HUES48 (cell line): Measurements from ENCODE around the gene ADSS1.
"Not testable (repeated sequence)": the region's sequence is repeated elsewhere in the genome, so short reads cannot be mapped to it uniquely, and the experiment has no call there.

Experiments
- H3K27ac ChIP-seq: one replicate; pipeline ENCODE4 v1.7.0; 2013; ENCODE audit warnings: low read depth, low read length, inconsistent platforms
- H3K27me3 ChIP-seq: 2 replicates; pipeline ENCODE4 v1.6.1; 2013; ENCODE audit warnings: mild to moderate bottlenecking, low read length; ENCODE audit not compliant: control insufficient read depth, insufficient read depth
- H3K36me3 ChIP-seq: 2 replicates; pipeline ENCODE4 v1.6.1; 2013; ENCODE audit warnings: low read length; ENCODE audit not compliant: control insufficient read depth, insufficient read depth
- H3K4me1 ChIP-seq: 2 replicates; pipeline ENCODE4 v1.6.1; 2013; ENCODE audit warnings: mild to moderate bottlenecking, low read length; ENCODE audit not compliant: control insufficient read depth, insufficient read depth
- H3K4me3 ChIP-seq: 2 replicates; pipeline ENCODE4 v1.5.1; 2013; ENCODE audit warnings: mild to moderate bottlenecking, low read depth, low read length
- H3K9ac ChIP-seq: 2 replicates; pipeline ENCODE4 v1.6.1; 2013; ENCODE audit warnings: mild to moderate bottlenecking, low read depth, low read length, moderate library complexity
- H3K9me3 ChIP-seq: 2 replicates; pipeline ENCODE4 v1.6.1; 2013; ENCODE audit warnings: low read length; ENCODE audit not compliant: control insufficient read depth, insufficient read depth

The ADSS1 gene

GRCh38 chr14:104747876-104748275 is 23.8 kb downstream of the ADSS1 start:
- no peak overlapping the region for H3K27ac ChIP-seq
- H3K27me3 ChIP-seq = no peaks in the 10 kb centered on the region
- H3K9ac ChIP-seq = no peak overlapping the region
- no peak overlapping the region for H3K4me3 ChIP-seq
- peaks cover 13% of the 10 kb centered on the region; the same call in 1 of the 2 replicates for H3K9me3 ChIP-seq
- H3K4me1 ChIP-seq = no peaks in the 10 kb centered on the region
- H3K36me3 ChIP-seq = no peaks in the 10 kb centered on the region

- no peaks in the 10 kb centered on the region for H3K36me3 ChIP-seq
- H3K9me3 ChIP-seq = peaks cover 13% of the 10 kb centered on the region; the same call in 1 of the 2 replicates
- peaks cover 4% of the 10 kb centered on the region; the same call in 1 of the 2 replicates for H3K4me1 ChIP-seq
- H3K4me3 ChIP-seq = no peak overlapping the region
- H3K9ac ChIP-seq = no peak overlapping the region
- no peaks in the 10 kb centered on the region for H3K27me3 ChIP-seq
- no peak overlapping the region for H3K27ac ChIP-seq
These were observed 25.2 kb downstream of the ADSS1 start for GRCh38 chr14:104749111-104749649.

- H3K4me3 ChIP-seq = no peak overlapping the region
- H3K27me3 ChIP-seq = no peaks in the 10 kb centered on the region
- peaks cover 6% of the 10 kb centered on the region for H3K36me3 ChIP-seq
- H3K9ac ChIP-seq = no peak overlapping the region
- peaks cover 13% of the 10 kb centered on the region; the same call in 1 of the 2 replicates for H3K9me3 ChIP-seq
- peaks cover 7% of the 10 kb centered on the region; the same call in 1 of the 2 replicates for H3K4me1 ChIP-seq
- no peak overlapping the region for H3K27ac ChIP-seq
These were observed 26.2 kb downstream of the ADSS1 start for GRCh38 chr14:104750056-104750752.

- not testable (repeated sequence) for H3K27me3 ChIP-seq, H3K27ac ChIP-seq, H3K4me1 ChIP-seq, H3K4me3 ChIP-seq, H3K9ac ChIP-seq
- H3K9me3 ChIP-seq = peaks cover 13% of the 10 kb centered on the region; the same call in 1 of the 2 replicates
- H3K36me3 ChIP-seq = peaks cover 11% of the 10 kb centered on the region
These were observed 26.7 kb downstream of the ADSS1 start for GRCh38 chr14:104750753-104751057.

- Histone ChIP-seq H3K27ac (peak overlapping the region; percentile 84), H3K36me3 (peaks cover 22% of the 10 kb centered on the region), H3K4me3 (peak overlapping the region; percentile 100), H3K4me1 (peaks cover 7% of the 10 kb centered on the region; the same call in 1 of the 2 replicates), H3K27me3 (no peaks in the 10 kb centered on the region), H3K9me3 (peaks cover 13% of the 10 kb centered on the region; the same call in 1 of the 2 replicates), H3K9ac (0 out of 2 replicates have a peak overlapping the region, but pooled peaks have one; percentile 35)
These were observed 27.8 kb downstream of the ADSS1 start for GRCh38 chr14:104751539-104752422.

DNA sequence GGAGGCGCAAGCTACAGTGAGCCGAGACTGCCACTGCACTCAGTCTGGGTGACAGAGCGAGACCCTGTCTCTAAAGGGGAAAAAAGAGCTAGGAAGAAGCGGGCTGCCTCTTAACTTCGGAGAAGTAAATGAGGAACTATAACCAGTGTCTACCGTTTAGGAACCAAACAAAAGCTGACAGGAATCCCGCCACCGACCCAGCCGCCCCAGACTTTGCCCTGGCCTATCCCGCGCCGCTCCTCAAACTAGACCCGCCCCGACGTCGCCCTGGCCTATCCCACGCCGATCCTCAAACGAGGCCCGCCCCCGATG is 28.4 kb downstream of the ADSS1 start:
- peaks cover 7% of the 10 kb centered on the region; the same call in 1 of the 2 replicates for H3K4me1 ChIP-seq

DNA sequence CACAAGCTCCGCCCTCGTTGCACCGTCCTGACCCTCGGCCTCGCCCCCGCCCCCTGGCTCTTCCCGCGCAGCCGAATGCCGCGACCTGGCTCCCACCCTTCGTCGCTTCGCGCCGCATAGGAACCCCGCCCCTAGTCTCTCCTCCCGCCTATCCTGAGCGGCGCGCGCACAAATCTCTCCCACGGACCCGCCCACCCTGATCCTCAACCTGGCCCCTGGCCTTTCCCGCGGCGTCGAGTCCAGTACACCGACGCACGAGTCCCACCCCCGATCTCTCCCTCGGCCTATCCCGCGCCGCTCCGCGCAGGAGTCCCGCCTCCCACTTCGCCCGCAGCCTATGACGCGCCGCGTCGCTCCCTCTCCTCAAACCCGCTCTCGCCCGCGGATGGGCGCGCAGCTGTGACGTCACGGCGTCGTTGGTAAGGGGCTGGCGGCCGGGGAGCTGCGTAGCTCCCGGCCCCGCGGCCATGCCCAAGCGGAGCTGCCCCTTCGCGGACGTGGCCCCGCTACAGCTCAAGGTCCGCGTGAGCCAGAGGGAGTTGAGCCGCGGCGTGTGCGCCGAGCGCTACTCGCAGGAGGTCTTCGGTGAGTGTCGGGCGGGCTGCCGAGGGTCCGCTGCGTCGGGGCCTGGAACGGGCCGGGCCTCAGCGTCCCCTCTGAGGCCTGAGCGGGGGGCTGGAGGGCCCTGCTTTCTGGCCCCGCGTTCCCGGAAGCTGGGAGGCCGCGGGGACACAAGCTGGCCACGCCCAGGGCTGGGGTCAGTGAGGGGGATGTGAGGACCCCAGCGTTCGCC is 28.9 kb downstream of the ADSS1 start, which contains the start of gene SIVA1:
SIVA1 (plus strand) TSS at position 413 of the 793 bp plus-strand sequence; CDS start at position 468, 55 bp downstream.
- Histone ChIP-seq H3K9me3 (peaks cover 13% of the 10 kb centered on the region; the same call in 1 of the 2 replicates), H3K4me3 (peak within 1 kb of the TSS; percentile 100), H3K4me1 (peaks cover 7% of the 10 kb centered on the region; the same call in 1 of the 2 replicates), H3K9ac (peak within 1 kb of the TSS; percentile 96), H3K36me3 (peaks cover 33% of the 10 kb centered on the region), H3K27ac (peak within 1 kb of the TSS; percentile 85), H3K27me3 (no peaks in the 10 kb centered on the region)

More for the DNA sequence above, 28.4 kb downstream of the ADSS1 start:
- H3K27me3 ChIP-seq = no peaks in the 10 kb centered on the region
- H3K9me3 ChIP-seq = peaks cover 13% of the 10 kb centered on the region; the same call in 1 of the 2 replicates
- H3K27ac ChIP-seq = peak overlapping the region; percentile 84
- H3K36me3 ChIP-seq = peaks cover 28% of the 10 kb centered on the region
- peak overlapping the region; percentile 100 for H3K4me3 ChIP-seq
- H3K9ac ChIP-seq = 0 out of 2 replicates have a peak overlapping the region, but pooled peaks have one; percentile 35

DNA sequence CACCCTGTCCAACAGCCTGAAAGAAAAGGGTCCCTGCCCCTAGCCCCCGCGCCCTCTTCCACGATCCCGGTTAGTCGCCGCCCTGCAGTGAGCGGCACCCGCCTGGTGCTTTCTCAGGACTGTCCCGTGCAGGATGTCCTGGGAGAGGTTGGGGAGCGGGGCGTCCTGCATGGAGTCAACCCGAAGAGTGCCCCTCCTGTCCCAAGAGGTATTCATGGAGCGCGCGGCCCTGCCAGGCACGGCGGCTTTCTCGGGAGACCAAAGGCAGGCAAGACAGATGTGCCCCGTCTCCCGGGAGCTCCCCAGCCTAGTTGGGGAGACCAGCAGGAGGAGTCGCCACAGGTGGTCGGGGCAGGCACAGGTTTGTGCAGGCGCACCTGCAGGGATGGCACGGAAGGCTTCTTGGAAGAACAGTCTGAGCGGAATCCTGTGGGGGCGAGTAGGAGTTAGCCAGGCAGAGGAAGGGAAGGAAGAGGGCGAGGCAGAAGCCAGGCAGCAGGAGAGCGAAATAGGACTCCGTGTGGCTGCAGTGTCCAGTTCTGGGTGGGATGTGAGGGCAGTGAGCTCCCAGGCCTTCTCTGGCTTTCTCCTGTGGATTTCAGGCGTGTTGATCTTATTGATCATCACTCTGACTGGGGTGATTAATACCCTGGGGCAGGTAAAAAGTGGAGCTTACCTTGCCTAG is 29.6 kb downstream of the ADSS1 start:
- peaks cover 39% of the 10 kb centered on the region for H3K36me3 ChIP-seq
- no peaks in the 10 kb centered on the region for H3K27me3 ChIP-seq
- H3K27ac ChIP-seq = peak overlapping the region; percentile 85
- H3K4me3 ChIP-seq = peak overlapping the region; percentile 100
- H3K4me1 ChIP-seq = peaks cover 7% of the 10 kb centered on the region; the same call in 1 of the 2 replicates
- peak overlapping the region; percentile 96 for H3K9ac ChIP-seq
- peaks cover 13% of the 10 kb centered on the region; the same call in 1 of the 2 replicates for H3K9me3 ChIP-seq

GRCh38 chr14:104754213-104754851 is 30.3 kb downstream of the ADSS1 start:
- H3K36me3 ChIP-seq = peaks cover 46% of the 10 kb centered on the region
- no peak overlapping the region for H3K27ac ChIP-seq
- peak overlapping the region; percentile 100 for H3K4me3 ChIP-seq
- no peaks in the 10 kb centered on the region for H3K27me3 ChIP-seq
- peaks cover 13% of the 10 kb centered on the region; the same call in 1 of the 2 replicates for H3K9me3 ChIP-seq
- no peak overlapping the region for H3K9ac ChIP-seq
- peaks cover 7% of the 10 kb centered on the region; the same call in 1 of the 2 replicates for H3K4me1 ChIP-seq
